ENCODE measurements around the gene AARS2.
"Not testable (repeated sequence)": the region's sequence is repeated elsewhere in the genome, so short reads cannot be mapped to it uniquely, and the experiment has no call there.

Gene AARS2

DNA sequence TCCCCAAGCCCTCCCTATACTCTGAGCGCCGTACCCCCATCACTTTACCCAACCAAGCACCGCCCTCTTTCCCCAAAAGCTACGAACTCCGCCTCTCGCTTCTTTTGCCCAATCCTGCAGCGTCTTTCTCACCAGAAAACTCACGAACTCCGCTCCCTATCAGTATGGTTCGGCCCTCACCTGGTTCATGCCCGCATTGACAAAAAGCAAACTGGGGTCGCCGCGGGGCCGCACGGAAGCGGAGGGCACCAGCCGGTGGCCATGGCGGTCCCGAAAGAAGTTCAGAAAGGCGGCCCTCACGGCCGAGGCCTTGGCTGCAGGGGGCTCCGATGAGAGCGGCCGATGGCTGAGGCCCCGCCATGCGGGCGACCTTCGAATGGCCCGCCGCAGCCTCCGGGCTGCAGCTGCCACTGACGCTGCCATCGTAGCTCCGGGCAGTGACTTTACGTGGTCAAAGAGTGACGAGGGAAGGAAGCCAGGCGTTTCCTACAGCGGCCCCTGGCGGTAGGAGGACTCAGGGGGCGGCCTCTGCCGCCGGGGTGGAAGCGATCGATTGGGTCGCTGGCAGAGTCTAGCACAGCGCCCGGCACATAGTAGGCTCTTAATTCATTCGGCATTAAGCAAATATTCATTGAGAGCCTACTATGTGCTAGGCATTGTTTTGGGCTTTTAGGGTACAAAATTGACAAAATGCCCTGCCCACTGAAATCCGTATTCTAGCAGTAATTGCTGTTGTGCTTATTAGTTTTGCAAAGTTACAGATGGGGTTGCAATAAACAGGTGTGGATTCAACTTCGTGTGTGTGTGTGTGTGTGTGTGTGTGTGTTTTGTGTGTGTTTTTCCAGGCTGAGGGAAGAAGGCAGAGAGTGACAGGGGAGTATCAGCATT, at the start of gene AARS2:
TSS of gene AARS2 (minus strand) at position 447 of the 888 bp plus-strand sequence. CDS start at position 423, 24 bp downstream.
- peak; percentile 90 to 95 for DNase-seq (ENCODE audit: low read depth in 1 of 2, low spot score in 1 of 2)

DNA sequence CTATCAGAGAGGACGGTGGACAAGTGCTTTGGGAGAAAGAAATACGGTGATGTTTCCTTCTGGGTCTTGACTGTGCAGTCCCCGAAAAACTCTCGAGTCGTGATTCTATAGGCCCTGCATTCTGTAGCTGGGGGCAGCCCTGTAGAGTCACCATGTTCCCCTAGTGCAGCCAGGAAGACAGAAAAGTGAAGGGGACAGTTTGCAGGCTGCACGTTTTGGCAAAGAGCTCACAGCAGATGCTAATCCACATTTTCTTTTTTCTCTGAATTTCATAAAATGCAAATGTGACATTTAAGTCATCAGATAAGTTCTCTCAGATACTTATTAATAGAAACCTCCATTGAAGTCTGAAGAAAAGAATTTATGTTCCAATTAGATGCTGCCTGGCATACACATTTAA, 48.8 kb upstream of the AARS2 start:
- DNase-seq (ENCODE audit: low read depth in 1 of 2, low spot score in 1 of 2) = no peak

DNA sequence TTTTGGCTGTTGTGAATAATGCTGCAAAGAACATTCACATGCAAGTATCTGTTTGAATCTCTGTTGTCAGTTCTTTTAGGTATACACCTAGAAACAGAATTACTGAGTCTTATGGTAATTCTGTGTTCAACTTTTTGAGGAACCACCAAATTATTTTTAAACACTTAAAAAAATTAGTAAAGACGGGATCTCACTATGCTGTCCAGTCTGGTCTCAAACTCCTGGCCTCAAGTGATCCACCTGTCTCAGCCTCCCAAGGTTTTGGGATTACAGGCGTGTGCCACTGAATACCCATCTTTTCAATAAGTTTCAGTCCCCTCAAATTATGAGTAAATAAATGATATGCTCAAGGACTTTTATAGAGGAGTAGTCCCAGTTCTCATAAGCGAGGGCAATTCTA, 46.8 kb upstream of the AARS2 start:
- DNase-seq (ENCODE audit: low read depth in 1 of 2, low spot score in 1 of 2) = no peak

DNA sequence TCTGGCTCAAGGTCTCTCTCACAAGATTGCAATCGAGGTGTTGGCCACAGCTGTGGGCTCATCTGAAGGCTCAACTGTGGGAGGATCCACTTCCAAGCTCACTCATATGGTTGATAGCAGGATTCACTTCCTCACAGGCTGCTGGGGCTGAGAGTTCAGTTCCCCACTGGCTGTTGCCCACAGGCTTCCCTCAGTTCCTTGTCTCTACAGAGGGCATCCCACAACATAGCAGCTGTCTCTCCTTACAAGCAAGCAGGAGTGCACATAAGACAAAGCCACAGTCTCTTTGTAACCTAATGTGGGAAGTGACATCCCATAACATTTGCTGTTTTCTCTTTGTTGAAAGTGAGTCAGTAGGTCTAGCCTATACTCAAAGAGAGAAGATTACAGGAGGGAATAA, 43.3 kb upstream of the AARS2 start:
- DNase-seq (ENCODE audit: low read depth in 1 of 2, low spot score in 1 of 2) = no peak

DNA sequence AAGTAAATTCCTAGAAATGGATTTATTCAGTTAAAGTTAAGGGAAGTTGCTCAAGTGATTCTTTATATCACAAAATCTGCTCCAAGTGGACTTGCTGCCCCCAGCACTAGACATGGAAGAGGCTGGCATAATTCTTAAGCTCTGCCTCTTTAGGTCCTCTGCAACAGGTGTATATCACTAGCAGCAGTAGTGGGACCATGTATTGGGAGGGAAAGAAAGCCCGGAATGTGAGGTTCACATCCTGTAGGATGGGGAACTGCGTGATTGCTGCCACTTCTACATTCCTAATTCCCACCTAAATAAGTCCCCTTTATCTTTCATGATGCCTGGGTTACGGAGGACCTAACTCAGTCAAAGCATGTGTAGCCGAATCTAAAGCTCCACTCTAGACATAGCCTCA, 42.5 kb upstream of the AARS2 start:
- DNase-seq (ENCODE audit: low read depth in 1 of 2, low spot score in 1 of 2) = no peak

DNA sequence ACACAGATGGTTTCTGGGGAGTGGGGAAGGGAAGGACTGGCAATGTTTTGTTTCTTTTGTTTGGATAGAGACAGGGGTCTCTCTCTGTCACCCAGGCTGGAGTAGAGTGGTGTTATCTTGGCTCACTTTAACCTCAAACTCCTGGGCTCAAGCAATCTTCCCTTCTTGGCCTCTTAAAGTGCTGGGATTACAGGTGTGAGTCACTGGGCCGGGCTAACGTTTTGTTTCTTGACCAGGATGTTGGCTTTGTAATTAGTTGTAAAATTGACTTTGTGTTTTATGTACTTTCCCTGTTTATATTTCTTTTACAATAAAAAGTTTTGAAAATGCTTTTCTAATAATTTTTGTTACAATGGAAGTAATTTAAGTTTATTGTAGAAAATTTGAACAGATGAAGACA, 40.2 kb upstream of the AARS2 start:
- no peak for DNase-seq (ENCODE audit: low read depth in 1 of 2, low spot score in 1 of 2)

DNA sequence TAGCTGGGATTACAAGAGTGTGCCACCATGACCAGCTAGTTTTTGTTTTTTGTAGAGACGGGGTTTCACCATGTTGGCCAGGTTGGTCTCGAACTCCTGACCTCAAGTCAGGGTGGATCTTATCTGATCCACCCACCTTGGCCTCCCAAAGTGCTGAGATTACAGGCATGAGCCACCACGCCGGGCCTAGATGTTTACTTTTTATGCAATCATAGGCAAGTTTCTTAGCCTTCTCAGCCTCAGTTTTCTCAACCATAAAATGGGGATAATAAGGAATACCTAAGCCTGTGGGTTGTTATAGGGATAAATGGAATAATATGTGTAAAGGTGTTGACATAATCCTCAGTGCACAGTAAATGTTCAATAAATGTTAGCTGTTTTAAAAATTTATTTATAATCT, 39.1 kb upstream of the AARS2 start:
- DNase-seq (ENCODE audit: low read depth in 1 of 2, low spot score in 1 of 2) = no peak

DNA sequence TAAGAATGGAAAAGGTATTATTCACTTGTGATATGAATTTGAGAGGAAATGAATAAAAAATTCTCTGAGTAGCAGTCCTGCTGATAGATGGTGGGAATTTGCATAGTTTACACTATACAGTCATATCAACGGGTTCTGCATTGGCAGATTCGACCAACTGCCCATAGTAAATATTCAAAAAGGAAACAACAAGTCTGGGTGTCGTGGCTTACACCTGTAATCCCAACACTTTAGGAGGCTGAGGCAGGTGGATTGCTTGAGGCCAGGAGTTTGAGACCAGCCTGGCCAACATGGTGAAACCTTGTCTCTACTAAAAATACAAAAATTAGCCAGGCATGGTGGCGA, 37.5 kb upstream of the AARS2 start:
- DNase-seq (ENCODE audit: low read depth in 1 of 2, low spot score in 1 of 2) = not testable (repeated sequence)

DNA sequence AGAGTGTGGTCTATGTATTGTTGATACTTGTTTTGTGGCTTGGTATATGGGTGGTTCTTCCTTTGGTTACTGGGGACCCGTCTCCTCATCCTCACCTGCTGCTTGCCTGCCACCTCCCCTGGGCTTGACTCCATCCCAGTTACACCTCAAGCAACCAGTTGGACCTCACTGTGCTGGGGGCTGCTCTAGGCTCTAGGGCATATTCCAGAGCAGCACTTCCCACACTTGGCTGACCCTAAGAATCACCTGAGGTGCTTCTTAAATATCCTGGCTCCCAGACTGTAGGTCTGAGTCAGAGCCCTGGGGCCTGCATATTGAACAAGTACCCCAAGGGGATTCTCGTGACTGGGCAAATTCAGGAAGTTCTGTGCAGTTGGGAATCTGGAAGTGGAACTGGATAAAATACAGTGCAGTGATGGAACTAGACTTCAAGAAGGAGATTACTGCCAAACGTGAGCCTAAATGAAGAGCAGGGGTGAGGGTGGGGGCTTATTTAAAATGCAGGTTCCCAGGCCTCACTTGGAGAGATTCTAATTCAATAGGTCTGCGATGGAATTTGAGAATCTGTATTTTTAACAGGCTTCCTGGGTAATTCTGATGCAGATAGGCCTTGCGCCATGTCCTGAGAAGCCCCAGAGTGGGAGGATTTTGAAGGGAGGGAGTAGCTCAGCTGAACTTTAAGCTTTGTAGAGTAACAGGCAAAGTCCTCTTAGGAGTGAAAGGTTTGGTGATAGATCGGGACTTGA, 36.9 kb upstream of the AARS2 start:
- no peak for DNase-seq (ENCODE audit: low read depth in 1 of 2, low spot score in 1 of 2)

DNA sequence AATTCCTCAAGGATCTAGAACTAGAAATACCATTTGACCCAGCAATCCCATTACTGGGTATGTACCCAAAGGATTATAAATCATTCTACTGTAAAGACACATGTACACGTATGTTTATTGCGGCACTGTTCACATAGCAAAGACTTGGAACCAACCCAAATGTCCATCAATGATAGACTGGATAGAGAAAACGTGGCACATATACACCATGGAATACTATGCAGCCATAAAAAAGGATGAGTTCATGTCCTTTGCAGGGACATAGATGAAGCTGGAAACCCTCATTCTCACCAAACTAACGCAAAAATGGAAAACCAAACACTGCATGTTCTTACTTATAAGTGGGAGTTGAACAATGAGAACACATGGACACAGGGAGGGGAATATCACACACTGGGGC, 33.7 kb upstream of the AARS2 start:
- not testable (repeated sequence) for DNase-seq (ENCODE audit: low read depth in 1 of 2, low spot score in 1 of 2)

DNA sequence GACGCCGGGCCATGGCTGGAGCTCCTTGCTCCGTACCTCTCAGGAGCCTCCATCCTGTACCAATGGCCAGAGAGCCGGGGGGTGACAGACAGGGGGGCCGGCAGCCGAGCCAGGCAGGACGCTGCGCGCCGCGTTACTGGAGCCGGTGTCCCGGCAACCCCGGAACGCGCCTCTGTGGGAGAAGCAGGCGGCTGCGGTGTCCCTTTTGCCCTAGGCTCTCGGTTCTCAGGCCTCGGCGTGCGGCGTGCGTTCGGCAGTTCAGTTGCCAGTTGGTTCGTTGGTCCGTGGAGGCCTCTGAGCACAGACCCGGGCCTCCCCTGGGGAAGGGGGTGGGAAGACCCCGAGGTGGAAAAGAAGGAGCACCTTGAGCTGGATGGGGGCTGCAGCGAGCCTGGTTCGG, 29.3 kb upstream of the AARS2 start, which contains the start of gene SPATS1:
TSS of gene SPATS1 (plus strand) at position 162 of the 400 bp plus-strand sequence. CDS start 446 bp downstream, outside the sequence.
- DNase-seq (ENCODE audit: low read depth in 1 of 2, low spot score in 1 of 2) = no peak

DNA sequence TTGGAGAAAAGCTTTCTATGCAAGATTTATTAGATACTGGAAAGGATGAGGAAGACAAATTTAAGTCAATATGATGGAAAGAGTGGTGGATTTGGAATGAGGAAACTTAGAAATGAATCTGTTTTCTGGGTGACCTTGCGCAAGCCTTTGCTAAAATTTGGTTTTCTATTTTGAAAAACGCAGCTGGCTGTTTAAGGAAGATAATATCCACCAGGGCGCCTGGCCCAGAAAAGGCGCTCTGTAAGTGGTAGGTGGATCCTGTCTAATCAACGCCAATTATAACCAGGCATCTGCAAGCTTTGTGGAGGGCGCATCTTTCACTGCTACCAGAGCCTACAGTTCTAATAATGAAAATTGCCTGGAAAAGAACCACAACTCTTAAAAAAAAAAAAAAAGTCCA, 28.9 kb upstream of the AARS2 start:
- DNase-seq (ENCODE audit: low read depth in 1 of 2, low spot score in 1 of 2) = no peak

DNA sequence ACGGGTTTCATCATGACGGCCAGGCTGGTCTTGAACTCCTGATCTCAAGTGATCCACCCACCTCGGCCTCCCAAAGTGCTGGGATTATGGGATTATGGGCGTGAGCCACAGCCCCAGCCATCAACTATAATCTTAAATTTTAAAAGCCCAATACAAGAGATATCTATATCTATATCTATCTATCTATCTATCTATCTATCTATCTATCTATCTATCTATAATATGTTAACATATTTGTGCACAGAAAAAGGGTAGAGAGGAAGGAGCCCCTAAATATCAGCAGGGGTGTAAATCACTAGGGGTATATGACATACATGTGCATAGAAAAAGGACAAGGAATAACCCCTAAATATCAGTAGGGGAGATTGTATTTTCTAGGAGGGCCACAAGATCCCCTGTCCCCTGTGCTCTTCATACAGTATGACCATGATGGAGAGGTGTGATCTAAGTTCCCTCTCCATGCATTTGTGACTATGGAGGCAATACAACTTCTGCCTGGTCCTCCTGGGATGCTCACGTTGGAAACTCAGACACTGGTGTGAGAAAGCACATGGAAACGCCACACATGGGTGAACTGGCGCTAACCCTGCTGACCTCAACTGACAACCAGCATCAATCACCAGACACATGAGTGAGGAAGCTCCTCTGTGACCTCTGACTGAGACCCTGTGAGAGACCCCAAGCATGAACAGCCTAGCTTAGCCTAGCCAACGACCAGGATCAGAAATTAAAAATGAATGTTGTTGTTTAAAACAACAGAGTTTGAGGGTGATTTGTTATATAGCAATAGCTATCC, 28.1 kb upstream of the AARS2 start:
- DNase-seq (ENCODE audit: low read depth in 1 of 2, low spot score in 1 of 2) = no peak

DNA sequence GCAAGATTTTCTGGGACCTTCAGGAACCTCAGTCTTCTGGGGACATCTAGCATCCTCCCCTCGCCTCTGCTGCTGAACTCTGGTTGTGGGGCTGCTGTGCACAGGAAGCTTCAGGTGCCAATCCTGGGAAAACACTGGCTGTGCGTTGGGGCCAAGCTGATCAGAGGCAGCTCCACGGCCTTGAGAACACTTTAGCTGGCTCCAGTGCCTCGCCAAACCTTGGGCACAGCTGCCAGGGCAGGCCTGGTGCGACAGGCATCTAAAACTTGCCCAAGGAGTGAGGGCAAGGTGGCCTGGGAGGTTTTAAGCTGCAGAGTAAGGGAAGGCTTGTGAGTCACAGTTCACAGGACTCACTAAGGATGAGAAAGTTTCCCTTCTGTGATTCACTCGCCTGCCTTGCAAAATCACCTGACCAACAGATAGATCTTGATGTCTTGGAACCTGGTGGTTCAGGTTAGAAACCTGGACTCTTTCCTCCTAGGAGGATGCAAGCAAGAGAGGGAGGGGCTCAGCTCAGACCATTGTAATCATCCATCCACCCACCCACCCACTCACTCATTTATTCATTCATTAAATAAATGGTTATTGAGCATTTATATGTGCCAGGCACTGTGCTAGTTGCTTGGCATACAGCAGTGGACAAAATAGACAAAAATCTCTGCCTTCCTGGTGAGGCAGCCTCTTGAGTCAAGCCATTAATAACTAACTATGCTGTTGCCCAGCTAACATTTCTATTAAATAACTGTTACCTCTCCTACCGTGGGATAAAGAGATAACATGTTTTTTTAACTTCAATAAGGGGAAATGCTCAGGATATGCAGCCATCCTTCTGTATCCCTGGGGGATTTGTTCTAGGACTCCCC, 26.8 kb upstream of the AARS2 start:
- no peak for DNase-seq (ENCODE audit: low read depth in 1 of 2, low spot score in 1 of 2)

DNA sequence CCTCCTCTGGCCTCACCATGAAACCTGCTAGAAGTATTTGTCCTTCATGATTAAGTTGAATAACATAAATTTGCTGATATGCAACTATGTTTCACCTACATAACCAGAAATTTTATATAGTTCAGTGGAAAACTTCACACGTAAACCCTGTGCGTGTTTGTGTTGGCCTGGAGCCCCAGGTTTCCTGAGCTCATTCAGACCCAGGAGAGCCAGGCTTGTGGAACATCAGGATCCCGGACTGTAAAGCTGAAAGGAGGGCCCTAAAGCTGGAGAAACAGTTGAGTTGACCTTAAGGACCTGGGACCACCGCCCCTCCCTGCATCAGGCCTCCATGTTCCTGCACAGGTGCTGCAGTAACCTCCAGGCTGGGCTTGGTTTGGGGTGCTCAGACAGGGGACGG, 26.2 kb upstream of the AARS2 start:
- no peak for DNase-seq (ENCODE audit: low read depth in 1 of 2, low spot score in 1 of 2)

DNA sequence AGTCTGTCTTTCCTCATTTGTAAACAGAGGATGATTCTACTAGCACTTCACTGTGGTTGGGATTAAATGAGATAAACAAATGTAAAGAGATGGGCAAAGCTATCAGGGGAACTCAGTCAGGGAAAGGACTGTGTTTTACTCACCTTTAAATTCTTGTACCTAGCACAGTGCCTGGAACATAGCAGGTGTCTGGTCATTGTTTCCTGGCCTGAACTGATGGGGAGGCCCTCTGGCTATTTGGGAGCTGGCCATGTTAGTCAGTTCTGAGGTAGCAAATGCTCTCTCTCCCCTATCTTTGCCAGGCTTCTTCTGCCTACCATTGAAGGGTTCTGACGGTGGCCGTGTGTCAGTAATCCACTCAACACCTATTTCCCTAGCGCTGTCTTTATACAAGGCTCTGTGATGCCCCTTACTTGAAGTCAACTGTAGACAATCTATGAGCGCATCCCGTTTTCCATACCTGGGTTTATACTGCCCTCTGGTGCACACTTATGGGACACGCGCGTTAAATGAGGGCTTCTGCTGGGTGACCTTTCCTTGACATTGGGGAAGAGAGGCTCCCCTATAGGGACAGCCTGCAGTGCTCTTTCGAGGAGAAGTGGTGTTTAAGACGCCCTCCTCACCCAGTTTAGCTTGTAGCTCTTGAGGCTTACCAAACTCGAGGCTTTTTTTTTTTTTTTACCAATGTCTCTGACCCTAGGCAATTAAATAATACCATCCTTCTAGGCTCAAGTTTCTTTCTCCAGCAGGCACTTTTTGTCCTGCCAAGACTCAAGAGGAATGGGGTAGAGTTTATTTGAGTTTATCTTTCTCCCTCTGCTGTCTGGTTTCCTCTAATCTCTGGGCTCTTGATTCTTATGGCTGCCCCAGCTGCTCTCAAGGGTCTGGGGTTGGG, 25.3 kb upstream of the AARS2 start:
- DNase-seq (ENCODE audit: low read depth in 1 of 2, low spot score in 1 of 2) = peak; percentile 36 to 59

DNA sequence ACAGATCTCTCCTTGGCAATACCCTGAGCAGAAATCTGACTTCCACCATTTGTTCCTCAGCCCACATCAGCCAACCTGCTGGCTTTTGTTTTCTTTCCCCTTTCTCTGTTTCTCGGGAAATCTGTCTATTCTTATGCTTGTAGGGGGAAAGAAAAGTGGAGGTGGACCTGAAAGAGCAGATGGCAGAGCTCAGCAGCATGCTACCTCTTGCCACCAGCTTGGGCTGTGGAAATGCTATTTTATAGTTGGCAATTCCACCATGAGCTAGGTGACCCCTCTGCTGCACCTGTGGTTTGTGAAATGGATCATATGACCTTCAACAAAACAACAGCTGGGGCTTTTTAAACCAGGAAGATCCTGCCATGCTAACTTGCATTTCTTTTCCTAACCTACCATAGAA, 22.5 kb upstream of the AARS2 start:
- DNase-seq (ENCODE audit: low read depth in 1 of 2, low spot score in 1 of 2) = no peak

DNA sequence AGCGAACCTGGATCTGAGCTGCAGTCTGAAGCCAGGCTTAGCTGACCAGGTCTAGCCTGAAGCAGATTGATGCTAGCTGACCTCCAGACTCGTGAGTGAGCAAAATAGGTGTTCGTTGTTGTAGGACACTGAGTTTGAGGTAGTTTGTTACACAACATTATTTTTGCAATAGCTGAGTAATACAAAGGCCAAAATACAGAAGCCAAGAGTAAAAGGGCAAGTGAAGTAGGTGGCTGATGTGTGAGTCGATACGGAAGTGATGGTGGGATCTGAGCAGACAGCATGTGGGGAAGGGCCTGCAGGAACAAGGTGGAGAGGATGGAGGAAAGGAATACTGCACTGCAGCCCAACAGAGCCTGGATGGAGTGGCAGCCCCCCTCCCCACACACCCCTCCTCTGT, 20.8 kb upstream of the AARS2 start:
- DNase-seq (ENCODE audit: low read depth in 1 of 2, low spot score in 1 of 2) = no peak

DNA sequence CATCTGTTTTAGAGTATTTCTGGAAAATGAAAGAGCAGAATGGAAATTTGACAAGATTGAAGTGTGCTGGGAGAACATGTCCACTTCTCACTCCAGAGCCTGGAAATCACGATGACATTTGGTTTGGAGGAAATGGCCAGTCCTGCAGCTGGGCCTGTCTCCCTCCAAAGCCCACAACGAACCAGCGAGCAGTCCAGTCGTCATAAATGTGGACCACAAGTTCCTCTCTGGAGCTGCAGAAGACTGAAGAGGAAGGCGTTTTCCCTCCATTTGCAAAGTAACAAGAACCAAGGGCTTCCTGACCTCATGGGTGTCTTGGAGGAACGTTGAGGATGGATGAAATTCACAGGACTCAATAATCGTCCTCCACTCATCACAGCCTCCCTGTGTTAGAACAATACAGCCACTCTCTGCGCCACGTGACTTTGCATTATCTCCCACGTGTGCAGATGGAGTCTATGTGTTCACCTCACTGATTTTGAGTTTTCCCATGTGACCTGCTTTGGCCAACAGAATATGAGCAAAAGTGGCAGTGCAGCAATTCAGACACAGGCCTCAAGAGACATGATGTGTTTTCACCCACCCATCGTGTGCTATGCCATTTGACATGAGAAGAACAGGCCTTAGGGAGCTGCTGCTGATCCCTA, 20.2 kb upstream of the AARS2 start:
- no peak for DNase-seq (ENCODE audit: low read depth in 1 of 2, low spot score in 1 of 2)

Measured in activated CD4-positive, alpha-beta T cell treated with anti-CD3 and anti-CD28 coated beads, Interleukin-2, amount 50 U/mL, for 24 hours (primary cell).